Left lobe of liver (tissue), 2 donors: Measurements from ENCODE around the gene ETFB. TPM values are rescaled to one million over a fixed set of nuclear protein-coding genes. Genes with fewer than 3 reads are reported as not detected.
"Not testable (repeated sequence)": the region's sequence is repeated elsewhere in the genome, so short reads cannot be mapped to it uniquely, and the experiment has no call there.

Experiments used
- ATAC-seq: fragments of 200-7000 bp; cut with Tn5 transposase; one replicate; pipeline ENCODE4 v1.9.1; 2020; ENCODE audit warnings: mild to moderate bottlenecking, moderate library complexity
- DNase-seq: peaks from one replicate; pipeline ENCODE4 v3.0.0-alpha.2; 2020; ENCODE audit warnings: low spot score
- total RNA-seq: library from RNA; stranded (reverse); gene quantifications from one replicate; pipeline ENCODE4 v1.2.1, GENCODE V29; 2021
- donor health status: DM: no; HTN: no; CAD: no; lungs with moderate emphysema.
- donor health status: DM: no; HTN: yes; CAD: no.

Gene ETFB
- total RNA-seq = 378 TPM

- ATAC-seq (no peak), DNase-seq (no peak)
These were observed at the start of gene ETFB for GRCh38 chr19:51365965-51366388. TSS of gene ETFB (minus strand) at chr19:51366388. CDS start at chr19:51366326, 62 bp downstream.

GRCh38 chr19:51415187-51415586 is 49.0 kb upstream of the ETFB start:
- ATAC-seq = no peak
- DNase-seq = no peak

GRCh38 chr19:51410950-51411748 is 45.0 kb upstream of the ETFB start:
- DNase-seq = no peak
- ATAC-seq = no peak

- ATAC-seq (peak; percentile 92), DNase-seq (no peak)
These were observed 41.4 kb upstream of the ETFB start for GRCh38 chr19:51407511-51408131.

- no peak for DNase-seq
- no peak for ATAC-seq
These were observed 35.9 kb upstream of the ETFB start for GRCh38 chr19:51402117-51402516.

GRCh38 chr19:51399936-51400335 is 33.7 kb upstream of the ETFB start:
- not testable (repeated sequence) for ATAC-seq, DNase-seq

GRCh38 chr19:51399231-51399630 is 33.0 kb upstream of the ETFB start:
- DNase-seq (no peak), ATAC-seq (no peak)

GRCh38 chr19:51398096-51398704 is 32.0 kb upstream of the ETFB start:
- ATAC-seq = peak; percentile 50

GRCh38 chr19:51397453-51397852 is 31.3 kb upstream of the ETFB start:
- not testable (repeated sequence) for DNase-seq, ATAC-seq

More at GRCh38 chr19:51398096-51398704, 32.0 kb upstream of the ETFB start:
- no peak for DNase-seq

- DNase-seq (no peak), ATAC-seq (no peak)
These were observed 30.0 kb upstream of the ETFB start for GRCh38 chr19:51396175-51396574.

- DNase-seq (peak; percentile 91), ATAC-seq (peak; percentile 97)
These were observed 28.1 kb upstream of the ETFB start for GRCh38 chr19:51394050-51394836.

GRCh38 chr19:51392701-51393100 is 26.5 kb upstream of the ETFB start:
- ATAC-seq (no peak), DNase-seq (no peak)

- DNase-seq (no peak), ATAC-seq (no peak)
These were observed 25.0 kb upstream of the ETFB start for GRCh38 chr19:51391073-51391611.

- DNase-seq (no peak), ATAC-seq (no peak)
These were observed 23.0 kb upstream of the ETFB start for GRCh38 chr19:51389143-51389542.

- ATAC-seq (no peak), DNase-seq (no peak)
These were observed 21.8 kb upstream of the ETFB start, which contains the start of gene LIM2 for GRCh38 chr19:51387924-51388389. TSS of gene LIM2 (minus strand) at chr19:51387974. CDS start at chr19:51387443, 531 bp downstream.

GRCh38 chr19:51386882-51387520 is 20.8 kb upstream of the ETFB start:
- ATAC-seq (no peak), DNase-seq (no peak)

- DNase-seq (no peak), ATAC-seq (no peak)
These were observed 15.8 kb upstream of the ETFB start for GRCh38 chr19:51382004-51382403.

GRCh38 chr19:51380379-51380778 is 14.2 kb upstream of the ETFB start:
- DNase-seq (no peak), ATAC-seq (no peak)

GRCh38 chr19:51377422-51377821 is 11.2 kb upstream of the ETFB start:
- DNase-seq (no peak), ATAC-seq (no peak)
